Effector memory CD8-positive, alpha-beta T cell (primary cell): Measurements from ENCODE around the gene BRINP1.

ENCODE experiments used
- ATAC-seq: fragments of 150-1000 bp; cut with Tn5 transposase; replicated peaks from 2 replicates; pipeline ENCODE4 v1.10.0; 2021; ENCODE audit warnings: mild to moderate bottlenecking, moderate library complexity
- DNase-seq, 3 experiments: peaks; one replicate each; pipeline ENCODE4 v3.0.0; 2021
- H3K27ac Mint-ChIP-seq, 2 donors: one replicate each; pipeline ENCODE4 v1.8.0; 2022; ENCODE audit warnings: mild to moderate bottlenecking in 2 of 2, mixed read lengths in 2 of 2, moderate library complexity in 2 of 2
- H3K27me3 Mint-ChIP-seq, 2 donors: one replicate each; pipeline ENCODE4 v1.8.0; 2022; ENCODE audit warnings: mixed read lengths in 2 of 2
- H3K36me3 Mint-ChIP-seq: one replicate; pipeline ENCODE4 v1.8.0; 2022; ENCODE audit warnings: mild to moderate bottlenecking, moderate library complexity, mixed read lengths; ENCODE audit not compliant: insufficient read depth
- H3K4me1 Mint-ChIP-seq, 2 donors: one replicate each; pipeline ENCODE4 v1.8.0; 2022; ENCODE audit warnings: low read depth in 2 of 2, mixed read lengths in 2 of 2
- H3K4me3 Mint-ChIP-seq, 2 donors: one replicate each; pipeline ENCODE4 v1.8.0; 2022; ENCODE audit warnings: mild to moderate bottlenecking in 2 of 2, mixed read lengths in 2 of 2, moderate library complexity in 2 of 2
- H3K9me3 Mint-ChIP-seq, 2 donors: one replicate each; pipeline ENCODE4 v1.8.0; 2022; ENCODE audit warnings: mixed read lengths in 2 of 2
- total RNA-seq, 9 experiments: gene quantifications; one replicate each; lab custom pipeline; 2026; lab: John Stamatoyannopoulos, UW

BRINP1 gene
- total RNA-seq, result 0 to 0.06 (median 0) reads per million in 9 experiments

GRCh38 chr9:119368681-119369581 is at the start of gene BRINP1:
TSS of gene BRINP1 (minus strand) at chr9:119369435. CDS start at chr9:119313355, 56,080 bp downstream.
- Mint-ChIP-seq H3K4me3 (no peak within 1 kb of the TSS), H3K36me3 (no peaks in the 10 kb centered on the region), H3K9me3 (peaks cover 17 to 20% of the 10 kb centered on the region in 2 donors), H3K4me1 (no peaks in the 10 kb centered on the region), H3K27me3 (peaks cover 16 to 27% of the 10 kb centered on the region in 2 donors), H3K27ac (no peak within 1 kb of the TSS)
- DNase-seq, result no peak
- no peak for ATAC-seq

- no peak overlapping the region for H3K4me3 Mint-ChIP-seq
- H3K4me1 Mint-ChIP-seq, result no peaks in the 10 kb centered on the region
- no peak for DNase-seq
- no peak for ATAC-seq
- H3K27ac Mint-ChIP-seq, result no peak overlapping the region
- H3K9me3 Mint-ChIP-seq, result peaks cover 0 to 3% of the 10 kb centered on the region in 2 donors
- H3K27me3 Mint-ChIP-seq, result no peaks in the 10 kb centered on the region
- H3K36me3 Mint-ChIP-seq, result no peaks in the 10 kb centered on the region
These were observed 49.5 kb upstream of the BRINP1 start for GRCh38 chr9:119418721-119419120.

- peaks cover 0 to 6% of the 10 kb centered on the region in 2 donors for H3K9me3 Mint-ChIP-seq
- DNase-seq (no peak), ATAC-seq (no peak)
- no peaks in the 10 kb centered on the region for H3K27me3 Mint-ChIP-seq
- H3K4me3 Mint-ChIP-seq, result no peak overlapping the region
- H3K36me3 Mint-ChIP-seq, result no peaks in the 10 kb centered on the region
- H3K4me1 Mint-ChIP-seq, result no peaks in the 10 kb centered on the region
- H3K27ac Mint-ChIP-seq, result no peak overlapping the region
These were observed 47.6 kb upstream of the BRINP1 start for GRCh38 chr9:119416793-119417192.

GRCh38 chr9:119412399-119412798 is 43.2 kb upstream of the BRINP1 start:
- H3K4me3 Mint-ChIP-seq, result no peak overlapping the region
- no peaks in the 10 kb centered on the region for H3K4me1 Mint-ChIP-seq
- no peak for DNase-seq
- no peak overlapping the region for H3K27ac Mint-ChIP-seq
- no peak for ATAC-seq
- no peaks in the 10 kb centered on the region for H3K27me3 Mint-ChIP-seq
- no peaks in the 10 kb centered on the region for H3K36me3 Mint-ChIP-seq
- H3K9me3 Mint-ChIP-seq, result peaks cover 0 to 6% of the 10 kb centered on the region in 2 donors

- peaks cover 8 to 11% of the 10 kb centered on the region in 2 donors for H3K9me3 Mint-ChIP-seq
- no peak overlapping the region for H3K27ac Mint-ChIP-seq
- H3K36me3 Mint-ChIP-seq, result no peaks in the 10 kb centered on the region
- H3K4me1 Mint-ChIP-seq, result no peaks in the 10 kb centered on the region
- DNase-seq (no peak), ATAC-seq (no peak)
- H3K27me3 Mint-ChIP-seq, result no peaks in the 10 kb centered on the region
- no peak overlapping the region for H3K4me3 Mint-ChIP-seq
These were observed 40.3 kb upstream of the BRINP1 start for GRCh38 chr9:119409552-119409951.

- Mint-ChIP-seq H3K27ac (no peak overlapping the region), H3K36me3 (no peaks in the 10 kb centered on the region), H3K9me3 (peaks cover 13 to 24% of the 10 kb centered on the region in 2 donors), H3K27me3 (no peaks in the 10 kb centered on the region), H3K4me3 (no peak overlapping the region), H3K4me1 (no peaks in the 10 kb centered on the region)
- DNase-seq (no peak), ATAC-seq (no peak)
These were observed 31.4 kb upstream of the BRINP1 start for GRCh38 chr9:119400606-119401005.

- no peak for DNase-seq
- H3K9me3 Mint-ChIP-seq, result peaks cover 8% of the 10 kb centered on the region in 2 donors
- H3K27me3 Mint-ChIP-seq, result no peaks in the 10 kb centered on the region
- no peak overlapping the region for H3K27ac Mint-ChIP-seq
- H3K36me3 Mint-ChIP-seq, result no peaks in the 10 kb centered on the region
- no peaks in the 10 kb centered on the region for H3K4me1 Mint-ChIP-seq
- no peak for ATAC-seq
- H3K4me3 Mint-ChIP-seq, result no peak overlapping the region
These were observed 29.1 kb upstream of the BRINP1 start for GRCh38 chr9:119398350-119398749.

- Mint-ChIP-seq H3K4me1 (no peaks in the 10 kb centered on the region), H3K27me3 (no peaks in the 10 kb centered on the region), H3K4me3 (no peak overlapping the region), H3K36me3 (no peaks in the 10 kb centered on the region), H3K9me3 (peaks cover 0 to 2% of the 10 kb centered on the region in 2 donors), H3K27ac (no peak overlapping the region)
- ATAC-seq (no peak), DNase-seq (no peak)
These were observed 22.6 kb upstream of the BRINP1 start for GRCh38 chr9:119391878-119392277.

- ATAC-seq (no peak), DNase-seq (no peak)
- Mint-ChIP-seq H3K9me3 (peaks cover 6 to 26% of the 10 kb centered on the region in 2 donors), H3K27ac (no peak overlapping the region), H3K36me3 (no peaks in the 10 kb centered on the region), H3K4me1 (no peaks in the 10 kb centered on the region), H3K4me3 (no peak overlapping the region), H3K27me3 (no peaks in the 10 kb centered on the region)
These were observed 6.7 kb upstream of the BRINP1 start for GRCh38 chr9:119375892-119376291.

GRCh38 chr9:119372951-119373350 is 3.7 kb upstream of the BRINP1 start:
- ATAC-seq, result no peak
- DNase-seq, result no peak
- Mint-ChIP-seq H3K36me3 (no peaks in the 10 kb centered on the region), H3K27ac (no peak overlapping the region), H3K4me1 (no peaks in the 10 kb centered on the region), H3K9me3 (peaks cover 11 to 33% of the 10 kb centered on the region in 2 donors), H3K4me3 (no peak overlapping the region), H3K27me3 (peaks cover 9 to 19% of the 10 kb centered on the region in 2 donors)

- ATAC-seq (no peak), DNase-seq (no peak)
- Mint-ChIP-seq H3K9me3 (peaks cover 14 to 28% of the 10 kb centered on the region in 2 donors), H3K27ac (no peak overlapping the region), H3K36me3 (no peaks in the 10 kb centered on the region), H3K4me1 (no peaks in the 10 kb centered on the region), H3K27me3 (peaks cover 16 to 27% of the 10 kb centered on the region in 2 donors), H3K4me3 (no peak overlapping the region)
These were observed 1.6 kb upstream of the BRINP1 start for GRCh38 chr9:119370816-119371215.

GRCh38 chr9:119369680-119370366 is 588 bp upstream of the BRINP1 start:
- no peak overlapping the region for H3K27ac Mint-ChIP-seq
- H3K27me3 Mint-ChIP-seq, result peaks cover 16 to 27% of the 10 kb centered on the region in 2 donors
- ATAC-seq (no peak), DNase-seq (no peak)
- H3K4me3 Mint-ChIP-seq, result no peak overlapping the region
- H3K4me1 Mint-ChIP-seq, result no peaks in the 10 kb centered on the region
- peaks cover 14 to 25% of the 10 kb centered on the region in 2 donors for H3K9me3 Mint-ChIP-seq
- no peaks in the 10 kb centered on the region for H3K36me3 Mint-ChIP-seq

- H3K27me3 Mint-ChIP-seq, result peaks cover 16 to 27% of the 10 kb centered on the region in 2 donors
- no peaks in the 10 kb centered on the region for H3K4me1 Mint-ChIP-seq
- H3K36me3 Mint-ChIP-seq, result no peaks in the 10 kb centered on the region
- no peak overlapping the region for H3K4me3 Mint-ChIP-seq
- no peak for ATAC-seq
- H3K9me3 Mint-ChIP-seq, result peaks cover 13 to 20% of the 10 kb centered on the region in 2 donors
- no peak overlapping the region for H3K27ac Mint-ChIP-seq
- DNase-seq, result no peak
These were observed 1.1 kb downstream of the BRINP1 start for GRCh38 chr9:119368179-119368578.
